PC-3 (cell line): ENCODE data around the gene HNRNPAB. TPM values are rescaled to one million over a fixed set of nuclear protein-coding genes. Genes with fewer than 3 reads are reported as not detected.

Experiments
- ATAC-seq: fragments of 200-7000 bp; cut with Tn5 transposase; 2 replicates; pipeline ENCODE4 v1.9.1; 2020; ENCODE audit warnings: mild to moderate bottlenecking, moderate library complexity
- BruUV-seq: library from RNA; stranded (reverse); fragments of 400-500 nt; replicated peaks from 2 replicates; lab custom pipeline; 2021; lab: Mats Ljungman, UMichigan
- CTCF ChIA-PET: fragments of 300-600 bp; sonication (Branson Sonifier 250); formaldehyde crosslinking; loops from one replicate; lab custom pipeline; 2022; ENCODE audit warnings: antibody characterized with exemption; lab: Charles Lee
- POLR2A ChIA-PET: fragments of 300-600 bp; sonication (Branson Sonifier 250); formaldehyde crosslinking; loops from one replicate; lab custom pipeline; 2022; ENCODE audit warnings: antibody characterized with exemption; ENCODE audit not compliant: unreplicated experiment; lab: Charles Lee
- DNase-seq: peaks from one replicate; pipeline ENCODE4 v3.0.0-alpha.2; 2015
- H2AFZ ChIP-seq: fragments of 300-600 bp; sonication (generic); 2 replicates; pipeline ENCODE4 v1.6.0; 2016; ENCODE audit warnings: antibody characterized with exemption, low read length
- H3F3A ChIP-seq: fragments of 300-600 bp; sonication (generic); one replicate; pipeline ENCODE4 v1.6.0; 2017; ENCODE audit warnings: antibody characterized with exemption, low read length, control low read depth, mild to moderate bottlenecking; ENCODE audit not compliant: unreplicated experiment
- H3K27ac ChIP-seq: fragments of 300-600 bp; sonication (generic); 2 replicates; pipeline ENCODE4 v1.5.1; 2016; ENCODE audit warnings: mild to moderate bottlenecking, low read length
- H3K27me3 ChIP-seq: fragments of 300-600 bp; sonication (generic); 2 replicates; pipeline ENCODE4 v1.6.1; 2016; ENCODE audit warnings: low read length, mixed read lengths
- H3K36me3 ChIP-seq: fragments of 300-600 bp; sonication (generic); 2 replicates; pipeline ENCODE4 v1.6.1; 2016; ENCODE audit warnings: low read depth, mixed run types, low read length, mixed read lengths
- H3K4me1 ChIP-seq: fragments of 300-600 bp; sonication (generic); 2 replicates; pipeline ENCODE4 v1.5.1; 2016; ENCODE audit warnings: low read length; ENCODE audit not compliant: insufficient read depth
- H3K4me2 ChIP-seq: fragments of 300-600 bp; sonication (generic); 2 replicates; pipeline ENCODE4 v1.6.0; 2016; ENCODE audit warnings: low read length
- H3K4me3 ChIP-seq: fragments of 300-600 bp; sonication (generic); 2 replicates; pipeline ENCODE4 v1.5.1; 2016; ENCODE audit warnings: mild to moderate bottlenecking, low read length, mixed read lengths
- H3K79me2 ChIP-seq: fragments of 300-600 bp; sonication (generic); 2 replicates; pipeline ENCODE4 v1.6.1; 2017; ENCODE audit warnings: low read length, mixed read lengths
- H3K9ac ChIP-seq: fragments of 300-600 bp; sonication (generic); 2 replicates; pipeline ENCODE4 v1.6.0; 2016; ENCODE audit warnings: mild to moderate bottlenecking, low read length
- H3K9me2 ChIP-seq: fragments of 300-600 bp; sonication (generic); replicated peaks from 2 replicates; pipeline ENCODE4 v1.6.1; 2016; ENCODE audit warnings: mixed run types, low read length, mixed read lengths
- H3K9me3 ChIP-seq: fragments of 300-600 bp; sonication (generic); 2 replicates; pipeline ENCODE4 v1.6.1; 2016; ENCODE audit warnings: low read length, mixed read lengths
- H4K20me1 ChIP-seq: fragments of 300-600 bp; sonication (generic); 2 replicates; pipeline ENCODE4 v1.6.1; 2016; ENCODE audit warnings: low read length, mixed read lengths
- EZH2 ChIP-seq: fragments of 300-600 bp; sonication (generic); IDR thresholded peaks from one replicate; pipeline ENCODE4 v1.6.1; 2017; ENCODE audit warnings: antibody characterized with exemption, mild to moderate bottlenecking, low read length; ENCODE audit not compliant: unreplicated experiment
- EZH2phosphoT487 ChIP-seq: fragments of 300-600 bp; sonication (generic); IDR thresholded peaks from 2 replicates; pipeline ENCODE4 v1.6.1; 2018; ENCODE audit warnings: mild to moderate bottlenecking, antibody characterized with exemption, low read length, borderline replicate concordance
- intact Hi-C: fragments of 100-400 bp; cut with micrococcal nuclease; formaldehyde crosslinking; loops from 2 replicates; pipeline ENCODE4 v1.9.0; 2023
- total RNA-seq: library from RNA; depleted of rRNA; stranded (reverse); fragments of >200 nt; gene quantifications from 2 replicates; pipeline ENCODE4 v1.2.3, GENCODE V29; 2014
- TF ChIP-seq, protein P1 (sequence below): fragments of 300-600 bp; sonication (generic); conservative IDR thresholded peaks from 2 replicates; pipeline ENCODE4 v1.5.1; 2017; ENCODE audit warnings: antibody characterized with exemption, low read depth, mild to moderate bottlenecking, low read length

Gene HNRNPAB
- total RNA-seq, 1 experiment from 2014 or later, result 231 TPM

DNA sequence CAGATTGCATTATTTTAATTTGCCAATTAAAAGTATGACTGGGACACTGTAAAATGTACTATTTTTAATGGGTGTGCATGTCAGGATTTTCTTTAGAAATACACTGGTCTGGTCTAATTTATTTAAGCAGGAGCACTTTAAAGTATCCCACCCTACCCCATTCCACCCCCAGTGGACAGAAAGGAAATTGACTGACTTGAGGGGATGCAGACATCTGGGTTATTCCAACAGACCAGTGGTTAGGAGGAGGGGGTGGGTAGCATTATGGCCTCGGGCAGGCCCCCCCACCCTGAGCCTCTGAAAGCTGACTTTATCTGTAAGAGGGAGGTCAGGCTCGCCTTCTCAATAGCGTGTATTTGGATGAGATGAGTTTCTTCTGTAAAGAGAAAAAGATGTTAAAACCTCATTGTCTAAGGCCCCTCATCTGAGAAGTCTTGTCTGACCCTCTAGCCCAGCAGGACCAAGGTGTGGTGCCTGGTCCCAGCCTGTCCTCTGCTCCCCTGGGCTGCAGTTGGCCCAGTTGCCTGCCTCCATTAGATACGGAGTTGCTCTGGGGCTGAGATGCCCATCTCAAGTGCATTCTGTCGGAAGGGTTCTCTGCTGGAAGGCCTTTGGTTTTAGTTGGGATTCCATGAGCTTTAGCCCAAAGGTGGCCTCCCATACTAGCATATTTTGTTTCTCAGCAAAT is 4.4 kb downstream of the HNRNPAB start:
- H3F3A ChIP-seq, result peaks cover 7% of the 10 kb centered on the region
- intact Hi-C loops, result no loop called here
- no peak overlapping the region for H3K4me3 ChIP-seq
- no peaks in the 10 kb centered on the region for H3K9me2 ChIP-seq
- no peak overlapping the region for H3K4me2 ChIP-seq
- H3K27me3 ChIP-seq, result no peaks in the 10 kb centered on the region
- ATAC-seq, result no peak
- H3K36me3 ChIP-seq, result peaks cover 82% of the 10 kb centered on the region
- peaks cover 79% of the 10 kb centered on the region for H4K20me1 ChIP-seq
- H3K9me3 ChIP-seq, result no peaks in the 10 kb centered on the region
- H3K9ac ChIP-seq, result no peak overlapping the region
- no peak for TF ChIP-seq EZH2
- TF ChIP-seq, protein P1, sequence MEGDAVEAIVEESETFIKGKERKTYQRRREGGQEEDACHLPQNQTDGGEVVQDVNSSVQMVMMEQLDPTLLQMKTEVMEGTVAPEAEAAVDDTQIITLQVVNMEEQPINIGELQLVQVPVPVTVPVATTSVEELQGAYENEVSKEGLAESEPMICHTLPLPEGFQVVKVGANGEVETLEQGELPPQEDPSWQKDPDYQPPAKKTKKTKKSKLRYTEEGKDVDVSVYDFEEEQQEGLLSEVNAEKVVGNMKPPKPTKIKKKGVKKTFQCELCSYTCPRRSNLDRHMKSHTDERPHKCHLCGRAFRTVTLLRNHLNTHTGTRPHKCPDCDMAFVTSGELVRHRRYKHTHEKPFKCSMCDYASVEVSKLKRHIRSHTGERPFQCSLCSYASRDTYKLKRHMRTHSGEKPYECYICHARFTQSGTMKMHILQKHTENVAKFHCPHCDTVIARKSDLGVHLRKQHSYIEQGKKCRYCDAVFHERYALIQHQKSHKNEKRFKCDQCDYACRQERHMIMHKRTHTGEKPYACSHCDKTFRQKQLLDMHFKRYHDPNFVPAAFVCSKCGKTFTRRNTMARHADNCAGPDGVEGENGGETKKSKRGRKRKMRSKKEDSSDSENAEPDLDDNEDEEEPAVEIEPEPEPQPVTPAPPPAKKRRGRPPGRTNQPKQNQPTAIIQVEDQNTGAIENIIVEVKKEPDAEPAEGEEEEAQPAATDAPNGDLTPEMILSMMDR, result peak; percentile 28; the same call in 1 of the 2 replicates
- peaks cover 22% of the 10 kb centered on the region for H3K4me1 ChIP-seq
- POLR2A ChIA-PET, result no interaction called here
- H3K79me2 ChIP-seq, result peaks cover 61% of the 10 kb centered on the region
- CTCF ChIA-PET, result no interaction called here
- no TSS peak for BruUV-seq
- no peak overlapping the region for H2AFZ ChIP-seq
- no peak for DNase-seq
- no peak overlapping the region for H3K27ac ChIP-seq

DNA sequence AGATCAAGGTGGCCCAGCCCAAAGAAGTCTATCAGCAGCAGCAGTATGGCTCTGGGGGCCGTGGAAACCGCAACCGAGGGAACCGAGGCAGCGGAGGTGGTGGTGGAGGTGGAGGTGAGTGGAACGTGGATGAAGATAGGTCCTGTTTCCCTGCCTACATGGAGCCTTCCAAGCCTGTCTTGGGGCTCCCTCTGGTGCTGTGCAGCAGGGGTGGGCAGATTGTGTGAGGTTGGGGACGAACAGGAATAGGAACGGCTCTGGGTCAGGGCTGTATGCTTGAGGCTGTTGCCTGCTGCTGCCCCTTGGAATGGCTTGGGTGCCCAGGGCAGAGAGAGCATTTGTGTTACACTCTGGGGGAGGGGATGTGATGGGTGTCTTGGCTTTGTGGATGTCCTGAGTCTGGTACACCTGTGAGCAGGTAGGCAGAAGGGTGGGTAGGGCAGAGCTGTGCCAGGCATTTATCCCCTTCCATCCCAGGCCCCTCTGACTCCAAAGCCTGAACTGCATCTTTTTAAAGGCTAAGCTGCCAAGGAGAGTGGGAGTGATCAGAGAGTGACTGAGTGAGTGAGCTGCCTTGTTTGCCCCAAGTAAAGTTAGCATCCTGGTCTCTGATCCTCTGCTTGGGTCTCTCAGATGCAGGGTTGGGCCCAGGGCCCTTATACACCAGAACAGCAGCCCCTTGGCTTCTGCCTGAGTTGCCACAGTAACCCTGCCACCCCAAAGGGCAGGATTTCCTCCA is 5.2 kb downstream of the HNRNPAB start:
- no peaks in the 10 kb centered on the region for H3K27me3 ChIP-seq
- ChIA-PET POLR2A (no interaction called here), CTCF (no interaction called here)
- H3K27ac ChIP-seq, result no peak overlapping the region
- DNase-seq (no peak), ATAC-seq (no peak)
- no peaks in the 10 kb centered on the region for H3K9me3 ChIP-seq
- no peak overlapping the region for H2AFZ ChIP-seq
- H3K9me2 ChIP-seq, result no peaks in the 10 kb centered on the region
- intact Hi-C loops, result no loop called here
- H3K9ac ChIP-seq, result no peak overlapping the region
- no TSS peak for BruUV-seq
- H3K4me3 ChIP-seq, result no peak overlapping the region
- H3F3A ChIP-seq, result peaks cover 7% of the 10 kb centered on the region
- H3K79me2 ChIP-seq, result peaks cover 55% of the 10 kb centered on the region
- H3K4me2 ChIP-seq, result no peak overlapping the region
- peaks cover 22% of the 10 kb centered on the region for H3K4me1 ChIP-seq
- H3K36me3 ChIP-seq, result peaks cover 87% of the 10 kb centered on the region
- peaks cover 79% of the 10 kb centered on the region for H4K20me1 ChIP-seq
- TF ChIP-seq EZH2 (no peak), EZH2phosphoT487 (no peak)
- TF ChIP-seq, protein P1, result no peak

DNA sequence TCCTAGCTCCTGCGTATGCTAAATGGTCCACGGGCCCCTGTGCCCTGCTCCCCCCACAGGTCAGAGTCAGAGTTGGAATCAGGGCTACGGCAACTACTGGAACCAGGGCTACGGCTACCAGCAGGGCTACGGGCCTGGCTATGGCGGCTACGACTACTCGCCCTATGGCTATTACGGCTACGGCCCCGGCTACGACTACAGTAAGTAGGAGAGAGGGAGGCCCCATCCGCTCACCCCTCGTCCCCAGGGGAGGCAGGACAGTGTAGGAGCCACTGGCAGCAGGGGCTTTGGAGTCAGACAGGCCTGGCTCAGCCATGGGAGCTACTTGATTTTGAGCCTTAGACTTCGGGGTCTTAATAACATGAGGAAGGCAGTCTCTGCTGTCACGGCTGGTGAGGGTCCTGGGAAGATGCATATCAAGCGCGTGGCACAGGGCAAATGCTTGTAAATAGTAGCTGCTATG is 5.8 kb downstream of the HNRNPAB start:
- DNase-seq, result no peak
- Histone ChIP-seq H3K4me2 (no peak overlapping the region), H3K36me3 (peaks cover 92% of the 10 kb centered on the region), H3K79me2 (peaks cover 49% of the 10 kb centered on the region), H3K27ac (no peak overlapping the region), H3K9me3 (no peaks in the 10 kb centered on the region), H3K4me1 (peaks cover 22% of the 10 kb centered on the region), H2AFZ (no peak overlapping the region), H4K20me1 (peaks cover 79% of the 10 kb centered on the region), H3K9me2 (no peaks in the 10 kb centered on the region), H3K9ac (no peak overlapping the region), H3F3A (peaks cover 7% of the 10 kb centered on the region), H3K27me3 (no peaks in the 10 kb centered on the region), H3K4me3 (no peak overlapping the region)
- no TSS peak for BruUV-seq
- TF ChIP-seq EZH2 (no peak), EZH2phosphoT487 (no peak)
- TF ChIP-seq, protein P1, result no peak
- intact Hi-C loops, result no loop called here
- ATAC-seq, result no peak
- ChIA-PET CTCF (no interaction called here), POLR2A (no interaction called here)
